Duodenal mucosa (tissue), 2 donors: ENCODE measurements around the gene HIBADH.

ENCODE experiments used
- H3K27ac ChIP-seq: one replicate; pipeline ENCODE4 v1.7.0; 2013; ENCODE audit warnings: low read depth, low read length
- H3K27me3 ChIP-seq, 2 donors: one replicate each; pipeline ENCODE4 v1.7.0; 2013; ENCODE audit warnings: low read length in 2 of 2, control low read depth in 1 of 2; ENCODE audit not compliant: insufficient read depth in 2 of 2, control insufficient read depth in 1 of 2
- H3K36me3 ChIP-seq, 2 donors: one replicate each; pipeline ENCODE4 v1.7.0; 2013; ENCODE audit warnings: low read length in 2 of 2, control low read depth in 1 of 2; ENCODE audit not compliant: insufficient read depth in 2 of 2, control insufficient read depth in 1 of 2
- H3K4me1 ChIP-seq, 2 donors: one replicate each; pipeline ENCODE4 v1.7.0; 2013; ENCODE audit warnings: low read length in 2 of 2, control low read depth in 1 of 2; ENCODE audit not compliant: insufficient read depth in 2 of 2, control insufficient read depth in 1 of 2
- H3K4me3 ChIP-seq, 2 donors: one replicate each; pipeline ENCODE4 v1.7.0; 2013; ENCODE audit warnings: low read length in 2 of 2, low read depth in 1 of 2
- H3K9ac ChIP-seq, 2 donors: one replicate each; pipeline ENCODE4 v1.7.0; 2013; ENCODE audit warnings: low read length in 2 of 2, low read depth in 1 of 2
- H3K9me3 ChIP-seq, 2 donors: one replicate each; pipeline ENCODE4 v1.7.0; 2013; ENCODE audit warnings: low read length in 2 of 2, control low read depth in 1 of 2; ENCODE audit not compliant: control insufficient read depth in 1 of 2

The HIBADH gene

GRCh38 chr7:27627146-27627545 is 35.5 kb downstream of the HIBADH start:
- no peaks in the 10 kb centered on the region for H3K9me3 ChIP-seq

GRCh38 chr7:27619492-27619891 is 43.2 kb downstream of the HIBADH start:
- Histone ChIP-seq H3K27me3 (no peaks in the 10 kb centered on the region), H3K9ac (no peak overlapping the region), H3K4me1 (no peaks in the 10 kb centered on the region), H3K36me3 (peaks cover 3 to 8% of the 10 kb centered on the region in 2 donors), H3K4me3 (no peak overlapping the region), H3K27ac (no peak overlapping the region), H3K9me3 (peaks cover 15 to 25% of the 10 kb centered on the region in 2 donors)

More at GRCh38 chr7:27627146-27627545, 35.5 kb downstream of the HIBADH start:
- Histone ChIP-seq H3K27me3 (no peaks in the 10 kb centered on the region), H3K4me1 (no peaks in the 10 kb centered on the region), H3K9ac (no peak overlapping the region), H3K27ac (no peak overlapping the region), H3K36me3 (peaks cover 0 to 2% of the 10 kb centered on the region in 2 donors), H3K4me3 (no peak overlapping the region)

GRCh38 chr7:27617651-27618381 is 44.9 kb downstream of the HIBADH start:
- H3K27ac ChIP-seq = no peak overlapping the region
- no peak overlapping the region for H3K9ac ChIP-seq
- H3K27me3 ChIP-seq = no peaks in the 10 kb centered on the region
- peaks cover 15 to 25% of the 10 kb centered on the region in 2 donors for H3K9me3 ChIP-seq
- no peak overlapping the region for H3K4me3 ChIP-seq
- no peaks in the 10 kb centered on the region for H3K4me1 ChIP-seq
- H3K36me3 ChIP-seq = peaks cover 3 to 8% of the 10 kb centered on the region in 2 donors

- H3K36me3 ChIP-seq = peaks cover 3 to 8% of the 10 kb centered on the region in 2 donors
- H3K27me3 ChIP-seq = no peaks in the 10 kb centered on the region
- no peaks in the 10 kb centered on the region for H3K4me1 ChIP-seq
- H3K9ac ChIP-seq = no peak overlapping the region
- H3K27ac ChIP-seq = no peak overlapping the region
- peaks cover 15 to 25% of the 10 kb centered on the region in 2 donors for H3K9me3 ChIP-seq
- no peak overlapping the region for H3K4me3 ChIP-seq
Measured at GRCh38 chr7:27616914-27617548, 45.7 kb downstream of the HIBADH start.

- Histone ChIP-seq H3K9ac (no peak overlapping the region), H3K27ac (no peak overlapping the region), H3K4me3 (no peak overlapping the region), H3K9me3 (peaks cover 15 to 20% of the 10 kb centered on the region in 2 donors), H3K4me1 (no peaks in the 10 kb centered on the region), H3K36me3 (peaks cover 3 to 8% of the 10 kb centered on the region in 2 donors), H3K27me3 (no peaks in the 10 kb centered on the region)
Measured at GRCh38 chr7:27616186-27616491, 46.5 kb downstream of the HIBADH start.

GRCh38 chr7:27615420-27616185 is 47.1 kb downstream of the HIBADH start:
- Histone ChIP-seq H3K27me3 (no peaks in the 10 kb centered on the region), H3K36me3 (peaks cover 3 to 8% of the 10 kb centered on the region in 2 donors), H3K9me3 (peaks cover 11 to 15% of the 10 kb centered on the region in 2 donors), H3K9ac (no peak overlapping the region), H3K27ac (no peak overlapping the region), H3K4me1 (no peaks in the 10 kb centered on the region), H3K4me3 (no peak overlapping the region)

GRCh38 chr7:27614095-27614494 is 48.6 kb downstream of the HIBADH start:
- Histone ChIP-seq H3K4me3 (no peak overlapping the region), H3K9me3 (peaks cover 2 to 7% of the 10 kb centered on the region in 2 donors), H3K9ac (no peak overlapping the region), H3K4me1 (no peaks in the 10 kb centered on the region), H3K27ac (no peak overlapping the region), H3K27me3 (no peaks in the 10 kb centered on the region), H3K36me3 (peaks cover 3 to 8% of the 10 kb centered on the region in 2 donors)

GRCh38 chr7:27611059-27611458 is 51.6 kb downstream of the HIBADH start:
- Histone ChIP-seq H3K9ac (no peak overlapping the region), H3K27ac (no peak overlapping the region), H3K9me3 (no peaks in the 10 kb centered on the region), H3K27me3 (no peaks in the 10 kb centered on the region), H3K36me3 (no peaks in the 10 kb centered on the region), H3K4me3 (no peak overlapping the region), H3K4me1 (peaks cover 0 to 10% of the 10 kb centered on the region in 2 donors)

- Histone ChIP-seq H3K4me3 (no peak overlapping the region), H3K27ac (no peak overlapping the region), H3K9ac (no peak overlapping the region), H3K27me3 (no peaks in the 10 kb centered on the region), H3K36me3 (no peaks in the 10 kb centered on the region), H3K9me3 (no peaks in the 10 kb centered on the region), H3K4me1 (peaks cover 0 to 10% of the 10 kb centered on the region in 2 donors)
Measured at GRCh38 chr7:27608776-27609495, 53.7 kb downstream of the HIBADH start.
